ENCODE data around the gene HSPA4L.

HSPA4L gene

GRCh38 chr4:127783955-127784770 lies 2.0 kb downstream of the HSPA4L start:
- DNase-seq = no peak

- no peak for DNase-seq
Measured at GRCh38 chr4:127788517-127788916, 6.4 kb downstream of the HSPA4L start.

DNA sequence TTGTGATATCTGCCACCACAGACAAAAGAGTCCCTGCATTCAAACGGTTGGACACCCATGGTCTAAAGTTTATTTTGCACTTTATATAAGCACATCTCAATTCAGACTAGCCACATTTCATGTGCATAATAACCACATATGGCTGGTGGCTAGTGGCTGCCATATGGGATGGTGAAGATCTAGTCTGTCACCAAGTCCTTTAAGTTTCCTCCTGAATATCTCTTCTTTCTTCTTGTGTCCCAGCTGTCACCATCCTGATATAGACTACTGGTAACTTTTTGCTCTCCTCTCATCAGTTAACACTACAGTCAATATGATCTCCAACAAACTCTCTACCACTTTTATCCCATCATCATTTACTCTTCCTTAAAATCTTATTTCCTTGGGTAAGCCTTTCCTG lies 9.3 kb downstream of the HSPA4L start:
- DNase-seq = no peak

GRCh38 chr4:127793528-127793927 lies 11.4 kb downstream of the HSPA4L start:
- DNase-seq = no peak

DNA sequence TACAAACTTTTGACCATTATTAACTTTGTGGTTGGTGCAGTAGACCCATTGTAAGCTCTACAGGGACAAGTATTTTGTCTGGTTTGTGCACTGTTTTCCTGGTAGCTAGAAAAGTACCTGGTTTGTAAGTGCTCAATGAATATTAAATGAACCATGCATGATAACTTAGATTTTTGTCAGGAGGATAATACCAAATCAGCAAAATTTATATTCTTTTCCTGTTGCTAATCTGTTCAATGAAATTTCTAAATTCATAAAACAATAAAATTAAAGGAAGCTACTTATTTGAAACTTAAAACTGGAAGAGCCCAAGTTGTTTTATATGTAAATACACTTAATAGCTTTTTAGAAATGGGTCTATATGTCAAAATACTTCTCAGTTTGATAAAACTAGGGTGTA lies 17.6 kb downstream of the HSPA4L start:
- DNase-seq = no peak

DNA sequence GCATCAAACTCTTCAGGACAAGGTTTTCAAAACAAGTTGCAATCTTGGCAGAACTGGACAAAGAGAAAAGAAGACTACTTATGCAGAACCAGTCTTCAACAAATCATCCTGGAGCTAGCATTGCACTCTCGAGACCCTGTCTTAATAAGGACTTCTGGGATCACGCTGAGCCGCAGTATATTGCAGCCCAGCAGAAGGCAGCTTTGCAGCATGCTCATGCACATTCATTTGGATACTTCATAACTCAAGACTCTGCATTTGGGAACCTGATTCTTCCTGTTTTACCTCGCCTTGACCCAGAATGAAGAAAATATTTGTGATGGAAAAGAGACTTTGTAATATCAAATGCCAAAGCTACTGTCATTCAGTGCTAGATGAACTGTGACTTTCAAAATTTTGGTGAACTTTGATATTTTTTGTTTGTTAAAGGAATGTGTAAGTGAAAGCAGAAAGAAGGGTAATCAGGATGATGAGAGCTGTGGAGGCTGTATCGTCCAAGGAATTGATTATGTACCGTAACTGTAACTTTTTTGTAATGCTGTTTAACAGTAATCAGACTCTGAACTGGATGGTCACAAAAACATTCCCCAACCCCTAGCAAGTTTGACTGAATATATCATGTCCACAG lies 27.2 kb downstream of the HSPA4L start:
- DNase-seq = no peak

DNA sequence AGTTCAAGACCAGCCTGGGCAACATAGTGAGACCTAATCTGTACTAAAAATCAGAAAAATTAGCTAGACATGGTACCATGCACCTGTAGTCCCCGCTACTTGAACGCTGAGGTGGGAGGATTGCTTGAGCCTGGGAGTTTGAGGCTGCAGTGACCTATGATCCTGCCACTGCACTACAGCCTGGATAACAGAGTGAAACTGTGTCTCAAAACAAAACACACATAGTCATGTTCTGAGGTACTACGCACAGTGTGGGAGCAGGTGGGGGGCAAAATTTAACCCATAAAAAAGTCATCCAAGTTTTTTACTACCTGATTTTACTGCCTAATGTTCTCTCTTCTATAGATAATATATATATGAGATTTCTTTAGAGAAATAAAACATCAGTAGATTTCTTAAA lies 28.4 kb downstream of the HSPA4L start:
- DNase-seq = no peak

GRCh38 chr4:127822430-127822829 lies 40.3 kb downstream of the HSPA4L start:
- no peak for DNase-seq

DNA sequence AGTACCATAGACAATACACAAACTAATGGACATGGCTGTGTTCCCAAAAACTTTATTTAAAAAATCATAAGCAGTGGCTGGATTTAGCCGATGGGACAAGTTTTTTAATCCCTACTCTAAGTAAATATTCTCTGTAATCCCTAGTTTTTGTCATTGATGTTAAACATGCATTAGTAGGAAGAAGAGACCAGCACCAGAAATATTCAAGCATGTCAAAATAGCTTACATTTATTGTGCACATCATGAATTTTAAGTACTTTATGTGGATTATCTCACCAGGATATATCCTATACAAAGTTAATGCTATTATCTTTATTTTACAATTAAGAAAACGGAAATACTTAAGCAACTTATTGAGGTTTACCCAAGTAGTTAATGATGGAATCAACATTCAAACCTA lies 46.0 kb downstream of the HSPA4L start:
- no peak for DNase-seq

GRCh38 chr4:127829014-127829413 lies 46.9 kb downstream of the HSPA4L start:
- no peak for DNase-seq

DNA sequence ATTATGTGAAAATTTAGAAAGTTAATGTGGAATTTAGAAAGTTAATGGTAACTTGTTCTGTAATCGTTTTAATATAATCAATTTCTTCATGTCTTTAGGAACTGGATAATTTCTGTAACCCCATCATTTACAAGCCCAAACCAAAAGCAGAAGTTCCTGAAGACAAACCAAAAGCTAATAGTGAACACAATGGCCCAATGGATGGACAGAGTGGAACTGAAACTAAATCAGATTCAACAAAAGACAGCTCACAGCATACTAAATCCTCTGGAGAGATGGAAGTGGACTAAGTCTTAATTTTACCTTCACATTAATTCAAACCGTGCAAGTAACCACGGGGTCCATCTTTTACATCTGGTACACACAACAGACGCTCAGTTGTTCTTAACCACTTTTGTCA lies 50.5 kb downstream of the HSPA4L start:
- DNase-seq = no peak

- no peak for DNase-seq
Measured at GRCh38 chr4:127843704-127844600, 61.8 kb downstream of the HSPA4L start.

GRCh38 chr4:127844601-127845116 lies 62.5 kb downstream of the HSPA4L start:
- no peak for DNase-seq

- DNase-seq = no peak
Measured at GRCh38 chr4:127846061-127846460, 63.9 kb downstream of the HSPA4L start.

GRCh38 chr4:127846765-127847164 lies 64.6 kb downstream of the HSPA4L start:
- no peak for DNase-seq

DNA sequence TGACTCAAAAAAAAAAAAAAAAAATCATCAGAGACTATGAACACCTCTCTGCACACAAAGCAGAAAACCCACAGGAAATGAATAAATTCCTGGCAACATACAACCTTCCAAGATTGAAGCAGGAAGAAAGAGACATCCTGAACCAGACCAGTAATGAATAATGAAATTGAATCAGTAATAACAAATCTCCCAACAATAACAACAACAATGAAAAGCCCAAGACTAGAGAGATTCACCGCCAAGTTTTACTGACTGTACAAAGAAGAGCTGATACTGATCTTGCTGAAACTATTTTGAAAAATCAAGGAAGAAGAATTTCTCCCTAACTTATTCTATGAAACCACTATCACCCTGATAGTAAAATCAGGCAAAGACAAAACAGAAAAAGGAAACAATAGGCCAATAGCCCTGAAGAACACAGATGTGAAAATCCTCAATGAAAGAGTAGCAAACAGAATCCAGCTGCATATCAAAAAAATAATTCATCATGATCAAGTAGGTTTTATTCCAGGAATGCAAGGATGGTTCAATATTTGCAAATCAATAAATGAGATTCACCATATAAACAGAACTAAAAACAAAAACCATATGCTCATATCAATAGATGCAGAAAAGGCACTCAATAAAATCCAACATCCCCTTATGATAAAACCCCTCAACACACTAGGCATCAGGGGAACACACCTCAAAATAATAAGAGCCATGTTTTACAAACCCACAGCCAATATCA lies 67.5 kb downstream of the HSPA4L start:
- DNase-seq = no peak

DNA sequence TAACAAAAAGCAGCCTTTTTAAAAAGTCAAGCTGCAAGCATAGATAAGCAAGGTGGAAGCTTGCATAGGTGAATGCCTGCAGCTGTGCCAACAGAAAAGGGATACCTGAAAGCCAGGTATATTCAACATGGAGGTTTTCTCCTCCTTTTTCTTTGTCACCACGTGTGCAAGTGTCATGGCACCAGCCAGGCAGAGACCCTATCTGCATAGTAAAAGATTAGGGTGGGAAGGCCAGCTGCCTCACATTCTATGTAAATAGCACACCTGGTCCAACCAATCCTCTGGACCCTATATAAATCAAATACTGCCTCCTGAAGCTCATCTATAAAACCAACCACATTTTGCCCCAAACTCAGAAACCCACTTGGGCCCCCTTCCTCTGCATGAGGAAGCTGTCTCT lies 70.5 kb downstream of the HSPA4L start:
- DNase-seq = no peak

GRCh38 chr4:127856196-127856812 lies 74.2 kb downstream of the HSPA4L start:
- DNase-seq = no peak

DNA sequence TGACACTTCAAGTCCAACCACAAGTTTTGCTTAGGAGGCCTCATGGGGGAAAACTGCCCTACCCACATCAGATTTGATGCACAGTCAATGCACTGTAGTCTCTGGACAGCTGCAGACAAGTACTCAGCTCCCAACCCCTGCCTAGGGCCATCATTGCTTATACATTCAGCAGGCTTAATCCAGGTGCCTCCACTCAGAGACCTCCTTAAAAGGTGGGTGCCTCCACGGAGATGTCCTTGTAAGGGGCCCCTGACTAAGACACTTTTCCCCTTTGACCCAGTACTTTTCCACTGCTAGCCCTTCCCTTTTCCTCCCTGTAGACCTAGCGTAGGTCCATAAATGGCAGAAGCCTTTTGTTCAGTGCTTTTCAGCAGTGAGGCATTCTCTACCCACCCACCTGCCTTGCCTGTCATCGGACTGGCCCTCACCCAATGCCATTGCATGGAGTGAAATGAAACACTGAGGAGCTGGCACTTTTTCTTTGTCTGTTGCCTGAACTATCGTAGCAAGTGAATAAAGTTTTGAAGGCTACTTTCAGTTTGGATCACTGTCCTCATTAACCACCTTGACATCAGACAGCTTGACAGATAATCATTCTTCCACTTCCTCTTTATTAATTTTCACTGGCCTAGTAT lies 74.8 kb downstream of the HSPA4L start:
- DNase-seq = no peak

- DNase-seq = no peak
Measured at GRCh38 chr4:127857641-127858040, 75.5 kb downstream of the HSPA4L start.

DNA sequence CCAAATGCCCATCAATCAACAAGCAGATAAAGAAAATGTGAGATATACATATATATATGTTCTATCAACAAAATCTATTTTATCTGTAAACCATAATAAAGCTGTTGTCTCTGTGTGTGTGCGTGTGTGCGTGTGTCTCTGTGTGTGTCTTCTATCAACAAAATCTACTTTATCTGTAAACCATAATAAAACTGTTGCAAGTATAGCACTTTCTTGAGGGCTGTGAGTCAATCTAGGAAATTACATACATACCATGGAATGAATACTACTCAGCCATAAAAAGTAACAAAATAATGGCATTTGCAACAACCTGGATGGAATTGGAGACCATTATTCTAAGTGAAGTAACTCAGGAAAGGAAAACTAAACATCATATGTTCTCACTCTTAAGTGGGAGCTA lies 86.1 kb downstream of the HSPA4L start:
- no peak for DNase-seq

DNA sequence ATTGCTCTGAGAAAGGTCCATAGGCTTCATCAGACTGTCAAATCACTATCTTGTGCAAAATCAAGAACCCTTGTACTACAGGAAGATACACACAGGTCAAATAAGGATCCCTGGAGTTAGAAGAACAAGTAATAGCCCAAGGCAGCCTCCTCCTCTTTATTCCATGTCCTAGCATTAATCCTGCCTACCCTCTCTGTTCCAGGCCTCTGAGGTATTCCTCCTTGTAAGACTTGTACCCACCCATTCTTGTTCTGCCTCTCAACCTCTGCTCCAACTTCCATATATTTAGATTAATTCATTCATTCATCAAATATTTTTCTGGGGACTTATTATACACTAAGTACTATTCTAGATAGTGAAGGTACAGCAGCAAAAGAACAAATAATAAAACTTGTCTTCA lies 88.2 kb downstream of the HSPA4L start:
- DNase-seq = no peak

Measured in CD4-positive, alpha-beta T cell treated with Interleukin-17A for 4 hours (primary cell).